HUES6 (cell line): ENCODE data around the gene ATP11A.
"Not testable (repeated sequence)": the region's sequence is repeated elsewhere in the genome, so short reads cannot be mapped to it uniquely, and the experiment has no call there.

Experiments used
- H3K27ac ChIP-seq: 2 replicates; pipeline ENCODE4 v1.7.0; 2013; ENCODE audit warnings: low read depth, mild to moderate bottlenecking, low read length, inconsistent platforms
- H3K27me3 ChIP-seq: 2 replicates; pipeline ENCODE4 v1.6.1; 2013; ENCODE audit warnings: low read length; ENCODE audit not compliant: control insufficient read depth, insufficient read depth
- H3K36me3 ChIP-seq: 2 replicates; pipeline ENCODE4 v1.6.1; 2013; ENCODE audit warnings: low read length; ENCODE audit not compliant: control insufficient read depth, insufficient read depth
- H3K4me1 ChIP-seq: 2 replicates; pipeline ENCODE4 v1.6.1; 2013; ENCODE audit warnings: low read length; ENCODE audit not compliant: control insufficient read depth, insufficient read depth
- H3K4me3 ChIP-seq: 2 replicates; pipeline ENCODE4 v1.5.1; 2013; ENCODE audit warnings: low read depth, low read length
- H3K9ac ChIP-seq: one replicate; pipeline ENCODE4 v1.6.1; 2013; ENCODE audit warnings: mild to moderate bottlenecking, low read length
- H3K9me3 ChIP-seq: 2 replicates; pipeline ENCODE4 v1.6.1; 2013; ENCODE audit warnings: low read depth, low read length; ENCODE audit not compliant: control insufficient read depth, insufficient read depth

ATP11A gene

GRCh38 chr13:112795277-112795676 lies 105.4 kb downstream of the ATP11A start:
- Histone ChIP-seq H3K9me3 (0 out of 2 replicates have a peak, but pooled peaks cover 7% of the 10 kb centered on the region), H3K36me3 (peaks cover 11% of the 10 kb centered on the region), H3K27me3 (no peaks in the 10 kb centered on the region), H3K9ac (no peak overlapping the region), H3K4me3 (no peak overlapping the region), H3K27ac (no peak overlapping the region), H3K4me1 (peaks cover 13% of the 10 kb centered on the region)

GRCh38 chr13:112796190-112796915 lies 106.5 kb downstream of the ATP11A start:
- H3K4me1 ChIP-seq, result peaks cover 8% of the 10 kb centered on the region; the same call in 1 of the 2 replicates
- H3K27ac ChIP-seq, result no peak overlapping the region
- no peak overlapping the region for H3K4me3 ChIP-seq
- peaks cover 11% of the 10 kb centered on the region for H3K36me3 ChIP-seq
- no peak overlapping the region for H3K9ac ChIP-seq
- H3K9me3 ChIP-seq, result 0 out of 2 replicates have a peak, but pooled peaks cover 7% of the 10 kb centered on the region
- no peaks in the 10 kb centered on the region for H3K27me3 ChIP-seq

GRCh38 chr13:112799394-112799793 lies 109.6 kb downstream of the ATP11A start:
- Histone ChIP-seq H3K4me1 (peaks cover 1% of the 10 kb centered on the region), H3K36me3 (peaks cover 7% of the 10 kb centered on the region)

GRCh38 chr13:112800057-112800456 lies 110.2 kb downstream of the ATP11A start:
- peaks cover 7% of the 10 kb centered on the region for H3K36me3 ChIP-seq
- 0 out of 2 replicates have a peak, but pooled peaks cover 7% of the 10 kb centered on the region for H3K9me3 ChIP-seq
- peaks cover 2% of the 10 kb centered on the region for H3K4me1 ChIP-seq
- H3K9ac ChIP-seq, result no peak overlapping the region
- no peaks in the 10 kb centered on the region for H3K27me3 ChIP-seq
- H3K27ac ChIP-seq, result no peak overlapping the region
- H3K4me3 ChIP-seq, result no peak overlapping the region

More at GRCh38 chr13:112799394-112799793, 109.6 kb downstream of the ATP11A start:
- no peak overlapping the region for H3K4me3 ChIP-seq
- no peak overlapping the region for H3K27ac ChIP-seq
- H3K9ac ChIP-seq, result no peak overlapping the region
- H3K27me3 ChIP-seq, result no peaks in the 10 kb centered on the region
- H3K9me3 ChIP-seq, result 0 out of 2 replicates have a peak, but pooled peaks cover 7% of the 10 kb centered on the region

GRCh38 chr13:112800807-112801206 lies 111.0 kb downstream of the ATP11A start:
- H3K9me3 ChIP-seq, H3K27ac ChIP-seq, H3K4me3 ChIP-seq, H3K4me1 ChIP-seq, H3K36me3 ChIP-seq, H3K9ac ChIP-seq, H3K27me3 ChIP-seq: not testable (repeated sequence)

GRCh38 chr13:112802802-112803195 lies 113.0 kb downstream of the ATP11A start:
- Histone ChIP-seq H3K4me1 (peaks cover 2% of the 10 kb centered on the region), H3K9ac (no peak overlapping the region), H3K4me3 (no peak overlapping the region), H3K36me3 (peaks cover 13% of the 10 kb centered on the region), H3K9me3 (0 out of 2 replicates have a peak, but pooled peaks cover 4% of the 10 kb centered on the region), H3K27ac (no peak overlapping the region), H3K27me3 (no peaks in the 10 kb centered on the region)

GRCh38 chr13:112803422-112803821 lies 113.6 kb downstream of the ATP11A start:
- H3K9me3 ChIP-seq, result 0 out of 2 replicates have a peak, but pooled peaks cover 4% of the 10 kb centered on the region
- no peak overlapping the region for H3K9ac ChIP-seq
- H3K27ac ChIP-seq, result no peak overlapping the region
- H3K4me1 ChIP-seq, result peaks cover 2% of the 10 kb centered on the region
- no peaks in the 10 kb centered on the region for H3K27me3 ChIP-seq
- peaks cover 13% of the 10 kb centered on the region for H3K36me3 ChIP-seq
- no peak overlapping the region for H3K4me3 ChIP-seq

- H3K36me3 ChIP-seq, result peaks cover 15% of the 10 kb centered on the region
- H3K4me1 ChIP-seq, result peaks cover 2% of the 10 kb centered on the region
- no peaks in the 10 kb centered on the region for H3K9me3 ChIP-seq
- H3K27ac ChIP-seq, result no peak overlapping the region
- no peak overlapping the region for H3K4me3 ChIP-seq
- no peak overlapping the region for H3K9ac ChIP-seq
- H3K27me3 ChIP-seq, result no peaks in the 10 kb centered on the region
These were observed 114.5 kb downstream of the ATP11A start for GRCh38 chr13:112804374-112804773.

GRCh38 chr13:112806739-112807652 lies 117.2 kb downstream of the ATP11A start:
- Histone ChIP-seq H3K27ac (no peak overlapping the region), H3K9me3 (no peaks in the 10 kb centered on the region), H3K36me3 (peaks cover 28% of the 10 kb centered on the region), H3K4me1 (peaks cover 2% of the 10 kb centered on the region), H3K4me3 (no peak overlapping the region), H3K9ac (no peak overlapping the region), H3K27me3 (no peaks in the 10 kb centered on the region)

GRCh38 chr13:112807653-112808376 lies 118.0 kb downstream of the ATP11A start:
- no peaks in the 10 kb centered on the region for H3K9me3 ChIP-seq
- H3K27ac ChIP-seq, result no peak overlapping the region
- no peak overlapping the region for H3K4me3 ChIP-seq
- H3K36me3 ChIP-seq, result peaks cover 36% of the 10 kb centered on the region
- no peaks in the 10 kb centered on the region for H3K27me3 ChIP-seq
- no peak overlapping the region for H3K9ac ChIP-seq
- peaks cover 2% of the 10 kb centered on the region for H3K4me1 ChIP-seq
